Hindlimb muscle (tissue), 1 donor: ENCODE data around the gene FUCA1. TPM values are rescaled to one million over a fixed set of nuclear protein-coding genes. Genes with fewer than 3 reads are reported as not detected.
A peak's percentile ranks its signal among the peaks of the same experiment; 100 is the strongest.
"Not testable (repeated sequence)": the region's sequence is repeated elsewhere in the genome, so short reads cannot be mapped to it uniquely, and the experiment has no call there.

Source experiments
- DNase-seq: peaks from one replicate; pipeline ENCODE4 v3.0.0-alpha.2; 2013
- polyA plus RNA-seq: library from polyadenylated mRNA; unstranded; fragments of 120-200 nt; gene quantifications from one replicate; pipeline ENCODE4 v1.2.1, GENCODE V29; 2013; ENCODE audit not compliant: insufficient read length

The FUCA1 gene
- polyA plus RNA-seq, 1 donor: 12.9 TPM

DNA sequence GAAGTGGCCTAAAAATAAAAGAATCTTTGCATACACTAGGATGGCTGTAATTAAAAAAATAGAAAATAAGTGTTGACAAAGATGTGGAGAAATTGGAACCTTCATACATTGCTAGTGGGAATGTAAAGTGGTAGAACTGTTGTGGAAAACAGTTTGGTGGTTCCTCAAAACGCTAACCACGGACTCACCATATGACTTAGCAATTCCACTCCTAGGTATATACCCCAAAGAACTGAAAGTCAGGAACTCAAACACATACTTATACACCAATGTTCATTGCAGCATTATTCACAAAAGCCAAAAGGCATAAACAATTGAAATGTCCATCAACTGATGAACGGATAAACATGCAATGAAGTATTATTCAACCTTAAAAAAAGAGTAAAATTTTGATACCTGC, 32.1 kb downstream of the FUCA1 start:
- no peak for DNase-seq

DNA sequence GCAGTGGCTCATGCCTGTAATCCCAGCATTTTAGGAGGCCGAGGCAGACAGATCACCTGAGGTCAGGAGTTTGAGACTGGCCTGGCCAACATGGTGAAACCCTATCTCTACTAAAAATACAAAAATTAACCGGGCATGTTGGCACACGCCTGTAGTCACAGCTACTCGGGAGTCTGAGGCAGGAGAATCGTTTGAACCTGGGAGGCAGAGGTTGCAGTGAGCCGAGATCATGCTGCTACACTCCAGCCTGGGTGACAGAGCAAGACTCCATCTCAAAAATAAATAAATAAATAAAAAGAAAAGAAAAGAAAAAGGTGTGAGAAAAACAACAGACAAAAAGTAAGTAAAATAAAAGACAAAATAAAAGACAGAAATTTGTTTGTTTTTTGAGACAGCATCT, 33.9 kb downstream of the FUCA1 start:
- not testable (repeated sequence) for DNase-seq

DNA sequence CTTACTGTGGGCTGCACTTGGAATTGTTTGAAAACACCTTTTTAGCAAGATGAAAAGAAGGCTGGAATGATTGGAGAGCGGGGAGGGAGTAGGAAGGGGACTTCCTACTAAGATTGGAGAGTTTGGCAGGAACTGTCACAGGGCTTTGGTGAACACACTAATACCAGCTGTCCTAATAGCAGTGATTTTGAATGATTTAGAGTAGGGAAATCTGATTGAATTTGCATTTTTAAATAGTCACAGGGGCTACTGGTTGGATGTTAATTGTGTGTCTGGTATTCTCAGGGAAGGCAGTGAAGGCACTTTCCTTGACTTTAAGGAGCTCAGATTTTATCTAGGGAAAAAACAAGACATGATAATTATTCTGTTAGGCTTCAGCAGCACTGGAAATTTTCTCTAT, 40.4 kb downstream of the FUCA1 start:
- DNase-seq: no peak

DNA sequence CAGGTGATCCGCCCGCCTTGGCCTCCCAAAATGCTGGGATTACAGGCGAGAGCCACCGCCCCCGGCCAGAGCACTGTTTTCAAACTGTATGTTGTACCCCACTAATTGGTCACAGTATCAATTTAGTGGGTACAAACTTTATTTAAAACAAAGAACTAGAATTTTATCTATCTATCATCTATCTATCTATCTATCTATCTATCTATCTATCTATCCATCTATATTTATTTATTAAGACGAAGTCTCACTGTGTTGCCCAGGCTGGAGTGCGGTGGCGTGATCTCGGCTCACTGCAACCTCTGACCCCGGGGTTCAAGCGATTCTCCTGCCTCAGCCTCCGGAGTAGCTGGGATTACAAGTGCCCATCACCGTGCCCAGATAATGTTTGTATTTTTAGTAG, 41.5 kb downstream of the FUCA1 start:
- DNase-seq: not testable (repeated sequence)

DNA sequence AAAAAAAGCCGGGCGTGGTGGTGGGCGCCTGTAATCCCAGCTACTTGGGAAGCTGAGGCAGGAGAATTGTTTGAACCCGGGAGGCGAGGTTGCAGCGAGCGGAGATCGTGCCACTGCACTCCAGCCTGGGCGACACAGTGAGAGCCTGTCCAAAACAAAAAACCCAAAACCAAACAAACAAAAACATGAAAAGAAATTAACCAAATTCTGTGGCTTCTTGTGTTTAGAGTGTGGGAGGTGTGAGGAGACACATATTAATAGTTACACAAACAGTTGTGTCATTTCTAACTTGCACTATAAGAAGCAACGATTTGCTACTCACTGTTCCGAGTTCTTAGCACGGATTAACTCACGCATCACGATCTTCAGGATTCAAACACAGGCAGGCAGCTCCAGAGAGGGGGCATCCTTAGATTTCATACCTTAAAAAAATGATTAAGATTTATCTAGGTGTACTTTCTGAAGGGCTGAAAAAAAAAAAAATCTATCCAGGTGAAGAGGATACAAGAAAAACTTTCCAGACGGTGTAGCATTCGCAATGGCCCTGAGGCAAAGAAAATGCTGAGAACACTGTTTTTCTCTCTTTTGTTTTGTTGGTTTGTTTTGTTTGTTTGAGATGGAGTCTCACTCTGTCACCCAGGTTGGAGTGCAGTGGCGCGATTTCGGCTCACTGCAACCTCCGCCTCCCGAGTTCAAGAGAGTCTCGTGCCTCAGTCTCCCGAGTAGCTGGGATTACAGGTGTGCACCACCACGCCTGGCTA, 42.1 kb downstream of the FUCA1 start:
- no peak for DNase-seq

- peak; percentile 93 for DNase-seq
Measured at GRCh38 chr1:23825076-23825761, 42.9 kb downstream of the FUCA1 start, which contains the start of gene HMGCL. Gene HMGCL (minus strand): TSS chr1:23825429. CDS start chr1:23825415, 14 bp downstream.

DNA sequence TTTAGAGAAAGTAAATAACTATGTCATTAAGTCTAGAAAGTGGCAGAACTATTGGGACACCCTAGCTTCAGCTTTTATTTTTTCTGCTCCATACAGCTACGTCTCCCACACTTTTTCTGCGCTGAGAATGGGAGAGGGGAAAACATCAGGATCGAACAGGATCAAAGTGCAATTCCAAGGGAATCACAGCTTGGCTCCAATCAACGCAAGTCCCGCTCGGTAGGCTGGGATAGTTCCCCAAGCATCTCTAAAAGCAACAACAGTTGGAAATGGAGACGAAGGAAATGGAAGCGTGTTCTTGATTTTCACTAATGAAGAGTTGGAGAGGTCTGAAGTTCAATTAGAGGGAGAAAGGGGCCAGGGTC, 43.4 kb downstream of the FUCA1 start:
- peak; percentile 22 for DNase-seq

GRCh38 chr1:23823767-23824166, 44.3 kb downstream of the FUCA1 start:
- no peak for DNase-seq

- no peak for DNase-seq
Measured at GRCh38 chr1:23817633-23818032, 50.5 kb downstream of the FUCA1 start.

DNA sequence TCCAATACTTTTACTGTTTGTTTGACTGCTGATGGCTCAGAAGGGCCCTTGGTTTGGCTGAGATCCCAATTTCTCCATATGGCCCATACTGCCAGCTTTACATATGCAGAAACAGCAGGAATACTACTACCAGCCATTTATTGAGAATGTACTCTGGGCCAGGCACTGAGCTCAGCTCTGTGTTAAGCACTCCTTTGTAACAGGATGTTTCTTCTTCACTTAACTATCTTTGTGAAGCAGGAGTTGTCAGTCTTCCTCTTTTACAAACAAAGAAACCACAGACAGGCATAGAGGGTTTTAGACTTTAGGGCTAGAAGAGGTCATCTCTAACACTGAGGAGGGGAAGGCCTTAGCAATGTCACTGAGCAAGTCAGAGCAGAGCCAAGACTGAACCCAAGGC, 51.2 kb downstream of the FUCA1 start:
- no peak for DNase-seq

GRCh38 chr1:23816361-23816760, 51.7 kb downstream of the FUCA1 start:
- DNase-seq: no peak

- DNase-seq: no peak
Measured at GRCh38 chr1:23814016-23814415, 54.1 kb downstream of the FUCA1 start.

GRCh38 chr1:23810818-23811540, 57.1 kb downstream of the FUCA1 start:
- no peak for DNase-seq

DNA sequence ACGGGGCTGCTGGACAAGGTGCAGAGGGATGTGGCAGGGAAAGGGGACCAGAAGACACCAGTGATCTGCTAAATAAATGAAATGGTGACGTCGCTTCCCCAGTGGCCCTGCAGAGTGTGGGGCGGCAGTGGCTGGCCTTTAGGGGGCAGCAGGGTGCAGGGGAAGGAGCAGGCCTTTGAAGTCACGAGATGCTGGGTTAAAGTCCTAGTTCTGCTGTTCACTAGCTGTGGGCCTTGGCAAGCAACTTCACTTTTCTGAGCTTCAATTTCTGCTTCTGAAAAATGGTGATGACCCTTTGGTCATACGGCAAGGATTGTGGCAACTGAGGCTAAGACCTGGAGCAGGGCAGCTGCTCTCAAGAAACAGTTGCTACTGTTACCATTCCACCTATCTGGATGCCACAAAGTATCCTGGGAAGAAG, 58.3 kb downstream of the FUCA1 start:
- no peak for DNase-seq

DNA sequence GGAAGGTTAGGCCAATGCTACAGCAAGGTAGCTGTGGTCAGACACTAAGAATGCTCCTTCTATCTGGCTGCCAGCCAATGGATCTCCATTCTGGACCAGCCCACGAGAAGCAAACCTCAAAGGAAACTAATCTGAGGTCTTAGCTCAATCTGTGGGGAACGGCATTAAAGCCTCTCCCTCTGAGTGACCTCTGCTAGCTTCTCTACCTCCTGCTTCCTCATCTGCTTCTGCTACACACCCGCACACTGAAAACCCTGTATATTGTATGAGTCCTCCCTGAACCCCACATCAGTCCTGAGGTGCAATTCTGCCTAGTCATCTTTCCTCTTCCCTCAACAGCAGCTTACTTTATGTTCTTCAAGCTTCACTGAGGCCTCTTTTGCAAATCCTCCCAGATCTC, 60.6 kb downstream of the FUCA1 start:
- no peak for DNase-seq

GRCh38 chr1:23806280-23806679, 61.8 kb downstream of the FUCA1 start:
- DNase-seq: no peak

DNA sequence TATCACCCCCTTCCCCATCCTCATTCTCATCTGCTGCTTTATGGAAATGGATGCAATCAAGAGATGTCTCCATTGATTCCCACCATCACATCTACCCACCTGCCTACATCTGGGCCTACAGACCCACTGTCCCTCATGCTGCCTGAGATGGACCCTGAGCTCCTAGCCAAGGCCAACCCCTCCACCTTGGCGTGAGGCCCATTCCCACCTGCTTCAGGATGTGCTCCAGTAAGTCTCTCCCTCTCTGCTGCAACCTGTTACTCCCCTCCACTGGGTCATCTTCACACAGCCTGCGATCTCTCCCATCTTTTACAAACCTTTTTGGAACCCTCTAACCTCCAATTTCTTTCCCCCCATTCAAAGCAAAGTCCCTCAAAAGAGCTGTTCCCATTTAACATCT, 63.1 kb downstream of the FUCA1 start:
- no peak for DNase-seq

- no peak for DNase-seq
Measured at GRCh38 chr1:23804183-23804835, 63.8 kb downstream of the FUCA1 start.

- DNase-seq: no peak
Measured at GRCh38 chr1:23803674-23804073, 64.4 kb downstream of the FUCA1 start.

DNA sequence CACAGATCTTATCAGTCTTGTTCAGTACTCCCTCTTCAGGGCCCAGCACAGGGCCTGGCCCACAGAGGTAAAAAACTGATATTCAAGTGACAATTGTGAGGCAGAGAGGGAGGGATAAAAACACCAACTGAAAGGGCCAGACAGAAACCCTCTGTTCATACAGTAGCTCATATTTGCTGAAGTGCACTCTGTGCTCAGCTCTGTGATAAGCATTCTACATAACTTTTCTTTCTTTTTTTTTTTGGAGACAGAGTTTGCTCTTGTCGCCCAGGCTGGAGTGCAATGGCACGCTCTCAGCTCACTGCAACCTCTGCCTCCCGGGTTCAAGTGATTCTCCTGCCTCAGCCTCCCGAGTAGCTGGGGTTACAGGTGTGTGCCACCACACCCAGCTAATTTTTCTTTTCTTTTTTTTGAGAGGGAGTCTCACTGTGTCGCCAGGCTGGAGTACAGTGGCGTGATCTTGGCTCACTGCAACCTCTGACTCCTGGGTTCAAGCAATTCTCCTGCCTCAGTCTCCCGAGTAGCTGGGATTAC, 65.2 kb downstream of the FUCA1 start:
- DNase-seq: not testable (repeated sequence)

- DNase-seq: no peak
Measured at GRCh38 chr1:23801876-23802275, 66.2 kb downstream of the FUCA1 start.

GRCh38 chr1:23801338-23801748, 66.7 kb downstream of the FUCA1 start:
- no peak for DNase-seq
